ENCODE results near the gene KRT6C. TPM values are rescaled to one million over a fixed set of nuclear protein-coding genes. Genes with fewer than 3 reads are reported as not detected.
A peak's percentile ranks its signal among the peaks of the same experiment; 100 is the strongest.
"Not testable (repeated sequence)": the region's sequence is repeated elsewhere in the genome, so short reads cannot be mapped to it uniquely, and the experiment has no call there.

Gene KRT6C
- total and polyA plus RNA-seq, 3 experiments from 2014 or later: not detected

DNA sequence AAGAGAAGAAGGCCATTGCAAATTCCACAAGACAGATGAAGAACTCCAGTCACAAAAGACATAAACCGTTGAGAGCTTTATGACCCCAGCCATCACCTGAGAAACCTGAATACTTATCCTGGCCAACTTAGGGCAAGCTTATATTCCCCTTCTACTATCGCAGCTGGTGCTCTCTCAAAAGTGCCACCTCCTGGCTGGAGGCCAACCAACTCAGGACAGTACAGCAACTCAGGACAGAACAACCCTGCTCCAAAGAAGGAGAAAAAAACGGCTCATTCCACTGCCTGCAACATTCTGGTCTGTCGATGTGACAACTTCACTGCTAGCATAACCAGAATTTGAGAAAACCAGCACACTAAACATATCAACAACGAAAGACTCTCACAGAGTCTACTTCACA, 11.9 kb downstream of the KRT6C start:
- POLR2A ChIA-PET: no interaction called here
- no peak for DNase-seq
- CTCF ChIA-PET: no interaction called here

DNA sequence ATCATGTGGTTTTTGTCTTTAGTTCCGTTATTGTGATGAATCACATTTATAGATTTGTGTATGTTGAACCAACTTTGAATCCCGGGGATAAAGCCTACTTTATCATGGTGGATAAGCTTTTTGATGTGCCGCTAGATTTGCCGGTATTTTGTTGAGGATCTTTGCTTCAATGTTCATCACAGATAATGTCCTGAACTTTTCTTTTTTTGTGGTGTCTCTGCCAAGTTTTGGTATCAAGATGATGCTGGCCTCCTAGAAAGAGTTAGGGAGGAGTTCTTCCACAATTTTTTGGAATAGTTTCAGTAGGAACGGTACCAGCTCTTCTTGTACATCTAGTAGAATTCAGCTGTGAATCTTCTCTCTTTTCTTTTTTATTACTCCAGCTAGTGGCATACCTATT, 14.7 kb downstream of the KRT6C start:
- ChIA-PET POLR2A (no interaction called here), CTCF (no interaction called here)
- Histone ChIP-seq H3K4me1 (ENCODE audit: insufficient read depth, low read length) (no peaks in the 10 kb centered on the region), H3K36me3 (ENCODE audit: insufficient read depth, low read length) (no peaks in the 10 kb centered on the region), H3K27me3 (ENCODE audit: insufficient read depth, low read length, poor library complexity, severe bottlenecking) (no peaks in the 10 kb centered on the region), H3K4me3 (ENCODE audit: low read length) (no peak overlapping the region), H3K9me3 (ENCODE audit: low read length) (no peaks in the 10 kb centered on the region), H3K27ac (ENCODE audit: low read depth, low read length) (no peak overlapping the region)
- Mint-ChIP-seq H3K36me3 (no peaks in the 10 kb centered on the region), H3K27ac (no peak overlapping the region), H3K4me3 (no peak overlapping the region), H3K27me3 (peaks cover 7 to 25% of the 10 kb centered on the region in 2 donors), H3K9me3 (no peaks in the 10 kb centered on the region), H3K4me1 (peaks cover 9 to 16% (median 10%) of the 10 kb centered on the region in 3 donors)
- no peak for DNase-seq

More for the DNA sequence above, 11.9 kb downstream of the KRT6C start:
- Mint-ChIP-seq H3K4me3 (no peak overlapping the region), H3K27me3 (peaks cover 7 to 25% of the 10 kb centered on the region in 2 donors), H3K27ac (peak overlapping the region in 1 of 8 donors; percentile 34), H3K9me3 (no peaks in the 10 kb centered on the region), H3K36me3 (no peaks in the 10 kb centered on the region), H3K4me1 (no peaks in the 10 kb centered on the region)
- H3K36me3 ChIP-seq (ENCODE audit: insufficient read depth, low read length): no peaks in the 10 kb centered on the region
- H3K4me1 ChIP-seq (ENCODE audit: insufficient read depth, low read length): no peaks in the 10 kb centered on the region
- no peak overlapping the region for H3K4me3 ChIP-seq (ENCODE audit: low read length)
- H3K27ac ChIP-seq (ENCODE audit: low read depth, low read length): no peak overlapping the region
- H3K27me3 ChIP-seq (ENCODE audit: insufficient read depth, low read length, poor library complexity, severe bottlenecking): no peaks in the 10 kb centered on the region
- H3K9me3 ChIP-seq (ENCODE audit: low read length): no peaks in the 10 kb centered on the region

DNA sequence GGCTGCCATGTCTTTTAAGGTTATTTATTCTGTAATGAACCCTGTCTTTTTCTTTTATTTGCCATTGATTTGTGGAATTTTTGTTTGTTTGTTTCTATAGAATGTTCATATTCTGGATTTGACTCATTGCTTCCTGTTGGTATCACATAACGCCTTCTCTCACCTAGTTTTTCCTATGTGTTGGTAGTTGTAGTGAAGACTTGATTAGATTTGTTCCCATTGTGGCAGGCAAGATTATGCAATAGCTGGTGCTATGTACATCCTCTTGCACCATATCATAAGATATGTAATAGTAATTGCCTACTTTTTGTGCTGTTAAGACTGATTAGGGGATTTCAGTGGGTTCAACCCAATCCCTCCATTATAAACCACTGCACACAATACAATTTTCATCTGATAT, 17.8 kb downstream of the KRT6C start:
- POLR2A ChIA-PET: no interaction called here

DNA sequence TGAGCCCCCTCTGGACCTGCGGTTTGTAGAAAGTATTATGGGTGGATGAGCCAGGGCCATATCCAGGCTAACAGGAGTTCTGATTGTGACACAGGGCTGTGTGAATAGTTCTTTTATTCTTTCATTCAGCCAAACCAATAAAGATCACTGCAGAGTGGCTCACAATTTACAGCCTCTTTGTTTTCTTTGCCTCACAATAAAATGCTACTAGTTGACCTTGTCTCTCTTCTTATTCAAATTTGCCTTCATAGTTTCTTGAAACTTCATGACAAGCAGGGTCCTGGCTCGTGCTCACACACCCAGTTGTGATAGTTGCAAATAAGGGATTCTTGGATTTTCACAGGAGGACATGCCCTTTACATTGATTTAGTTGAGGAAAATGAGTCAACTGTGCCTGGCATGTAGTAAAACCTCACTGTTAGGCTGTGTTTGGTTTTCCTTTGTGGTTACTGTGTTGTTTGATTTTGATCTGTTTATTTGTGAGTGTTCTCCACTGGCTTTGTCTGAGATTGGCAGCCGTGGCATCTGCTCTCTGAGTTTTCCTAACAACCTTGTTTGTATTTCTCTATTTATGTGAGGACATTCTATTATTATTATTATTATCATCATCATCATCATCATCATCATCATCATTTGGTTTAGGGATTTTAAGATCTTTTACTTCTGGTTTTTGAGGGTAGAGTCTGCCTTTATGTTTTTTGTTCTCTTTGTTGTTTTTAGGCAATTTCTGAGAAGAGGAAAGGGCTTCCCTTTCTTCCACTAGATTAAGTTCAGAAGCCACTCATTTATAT, 19.0 kb downstream of the KRT6C start:
- POLR2A ChIA-PET: no interaction called here
- H3K4me1 Mint-ChIP-seq: peaks cover 9 to 16% (median 10%) of the 10 kb centered on the region in 3 donors
- H3K27me3 Mint-ChIP-seq: peaks cover 1 to 15% of the 10 kb centered on the region in 2 donors
- no peak overlapping the region for H3K4me3 ChIP-seq (ENCODE audit: low read length)
- peak overlapping the region in 1 of 8 donors; percentile 28 for H3K27ac Mint-ChIP-seq
- no peaks in the 10 kb centered on the region for H3K36me3 Mint-ChIP-seq
- CTCF ChIA-PET: no interaction called here
- H3K4me1 ChIP-seq (ENCODE audit: insufficient read depth, low read length): no peaks in the 10 kb centered on the region
- no peak overlapping the region for H3K27ac ChIP-seq (ENCODE audit: low read depth, low read length)
- H3K4me3 Mint-ChIP-seq: no peak overlapping the region
- H3K27me3 ChIP-seq (ENCODE audit: insufficient read depth, low read length, poor library complexity, severe bottlenecking): no peaks in the 10 kb centered on the region
- no peaks in the 10 kb centered on the region for H3K36me3 ChIP-seq (ENCODE audit: insufficient read depth, low read length)
- no peaks in the 10 kb centered on the region for H3K9me3 Mint-ChIP-seq
- no peaks in the 10 kb centered on the region for H3K9me3 ChIP-seq (ENCODE audit: low read length)
- no peak for DNase-seq

More for the DNA sequence above, 17.8 kb downstream of the KRT6C start:
- no peaks in the 10 kb centered on the region for H3K36me3 ChIP-seq (ENCODE audit: insufficient read depth, low read length)
- Mint-ChIP-seq H3K27me3 (peaks cover 6 to 17% of the 10 kb centered on the region in 2 donors), H3K36me3 (no peaks in the 10 kb centered on the region), H3K4me1 (peaks cover 9 to 16% (median 10%) of the 10 kb centered on the region in 3 donors), H3K27ac (no peak overlapping the region), H3K4me3 (no peak overlapping the region), H3K9me3 (no peaks in the 10 kb centered on the region)
- no peak for DNase-seq
- no peak overlapping the region for H3K27ac ChIP-seq (ENCODE audit: low read depth, low read length)
- no peaks in the 10 kb centered on the region for H3K9me3 ChIP-seq (ENCODE audit: low read length)
- H3K4me3 ChIP-seq (ENCODE audit: low read length): no peak overlapping the region
- CTCF ChIA-PET: no interaction called here
- no peaks in the 10 kb centered on the region for H3K4me1 ChIP-seq (ENCODE audit: insufficient read depth, low read length)
- no peaks in the 10 kb centered on the region for H3K27me3 ChIP-seq (ENCODE audit: insufficient read depth, low read length, poor library complexity, severe bottlenecking)

DNA sequence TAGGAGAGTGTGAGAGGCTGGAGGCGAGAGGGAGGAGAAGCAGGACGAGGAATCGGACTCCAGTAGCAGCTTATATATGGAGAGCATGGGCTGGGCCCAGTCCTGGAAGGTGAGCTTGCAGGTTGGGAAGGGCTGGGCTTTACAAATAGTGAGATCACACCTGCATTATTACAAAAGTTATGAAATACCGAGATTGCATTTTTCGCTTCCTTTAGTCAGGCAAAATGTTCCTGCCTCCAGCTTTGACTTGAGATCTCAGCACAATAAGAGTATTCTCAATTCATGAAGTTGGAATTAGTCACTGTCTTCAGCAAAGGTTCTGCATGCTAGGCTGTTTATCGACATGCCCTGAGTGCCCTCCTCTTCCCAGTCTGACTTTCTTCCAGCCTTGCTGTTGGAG, 21.5 kb downstream of the KRT6C start, which contains the start of gene KRT6B:
Gene KRT6B (minus strand): TSS at position 46 of the 400 bp plus-strand sequence. CDS start 68 bp downstream, outside the sequence.
- Mint-ChIP-seq H3K4me3 (no peak within 1 kb of the TSS), H3K9me3 (no peaks in the 10 kb centered on the region), H3K27ac (no peak within 1 kb of the TSS), H3K36me3 (no peaks in the 10 kb centered on the region), H3K27me3 (peaks cover 3 to 8% of the 10 kb centered on the region in 2 donors), H3K4me1 (peaks cover 9 to 16% (median 10%) of the 10 kb centered on the region in 3 donors)
- no peaks in the 10 kb centered on the region for H3K4me1 ChIP-seq (ENCODE audit: insufficient read depth, low read length)
- H3K4me3 ChIP-seq (ENCODE audit: low read length): no peak within 1 kb of the TSS
- DNase-seq: no peak
- no peaks in the 10 kb centered on the region for H3K36me3 ChIP-seq (ENCODE audit: insufficient read depth, low read length)
- H3K9me3 ChIP-seq (ENCODE audit: low read length): no peaks in the 10 kb centered on the region
- ChIA-PET CTCF (no interaction called here), POLR2A (no interaction called here)
- no peaks in the 10 kb centered on the region for H3K27me3 ChIP-seq (ENCODE audit: insufficient read depth, low read length, poor library complexity, severe bottlenecking)
- no peak within 1 kb of the TSS for H3K27ac ChIP-seq (ENCODE audit: low read depth, low read length)

DNA sequence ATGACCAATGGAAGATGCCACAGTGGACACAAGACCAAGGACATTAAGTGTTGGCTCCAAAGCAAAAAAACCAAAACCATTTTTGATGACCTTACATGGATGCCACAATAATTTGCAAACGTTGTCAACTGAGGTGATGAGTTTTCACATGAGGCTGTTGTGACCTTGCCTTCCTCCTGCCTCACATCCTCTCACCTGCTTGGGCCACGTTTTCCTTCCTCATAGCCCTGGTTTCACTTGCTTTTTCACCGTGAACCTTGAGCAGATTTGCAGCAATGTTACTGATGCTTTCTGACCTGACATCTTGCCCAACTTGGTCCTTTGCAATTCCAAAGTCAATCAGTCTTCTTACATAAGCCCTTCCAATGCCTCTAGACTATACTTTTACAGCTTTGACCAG, 25.4 kb downstream of the KRT6C start:
- H3K36me3 ChIP-seq (ENCODE audit: insufficient read depth, low read length): no peaks in the 10 kb centered on the region
- ChIA-PET POLR2A (no interaction called here), CTCF (no interaction called here)
- H3K36me3 Mint-ChIP-seq: no peaks in the 10 kb centered on the region
- H3K4me1 ChIP-seq (ENCODE audit: insufficient read depth, low read length): no peaks in the 10 kb centered on the region
- no peak for DNase-seq
- H3K4me1 Mint-ChIP-seq: no peaks in the 10 kb centered on the region
- H3K4me3 Mint-ChIP-seq: peak overlapping the region in 1 of 7 donors; percentile 1
- no peak overlapping the region for H3K27ac Mint-ChIP-seq
- no peaks in the 10 kb centered on the region for H3K27me3 ChIP-seq (ENCODE audit: insufficient read depth, low read length, poor library complexity, severe bottlenecking)
- H3K27ac ChIP-seq (ENCODE audit: low read depth, low read length): no peak overlapping the region
- H3K27me3 Mint-ChIP-seq: peaks cover 13 to 23% of the 10 kb centered on the region in 2 donors
- H3K9me3 Mint-ChIP-seq: no peaks in the 10 kb centered on the region
- H3K4me3 ChIP-seq (ENCODE audit: low read length): no peak overlapping the region
- H3K9me3 ChIP-seq (ENCODE audit: low read length): no peaks in the 10 kb centered on the region

DNA sequence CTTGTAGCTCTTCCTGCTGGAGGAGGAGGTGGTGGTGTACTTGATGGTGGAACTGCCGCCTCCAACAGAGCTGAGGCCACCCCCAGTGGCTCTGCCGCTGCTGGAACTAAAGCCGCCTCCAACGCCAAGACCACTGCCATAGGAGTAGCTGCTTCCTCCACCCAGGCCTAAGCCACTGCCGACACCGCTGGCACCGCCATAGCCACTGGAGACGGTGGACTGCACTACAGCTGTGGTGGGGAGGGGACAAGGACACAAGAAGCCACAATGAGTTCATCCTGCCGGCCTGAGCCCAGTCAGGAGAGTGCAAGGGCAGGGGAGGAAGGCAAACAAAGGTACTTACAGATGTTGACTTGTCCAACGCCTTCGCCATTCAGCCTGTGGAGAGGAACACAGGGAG, 26.4 kb downstream of the KRT6C start:
- H3K9me3 Mint-ChIP-seq; H3K9me3 ChIP-seq (ENCODE audit: low read length); DNase-seq; H3K4me1 Mint-ChIP-seq; H3K27ac ChIP-seq (ENCODE audit: low read depth, low read length); POLR2A ChIA-PET; H3K27ac Mint-ChIP-seq; H3K27me3 ChIP-seq (ENCODE audit: insufficient read depth, low read length, poor library complexity, severe bottlenecking); H3K4me3 ChIP-seq (ENCODE audit: low read length); H3K36me3 ChIP-seq (ENCODE audit: insufficient read depth, low read length); CTCF ChIA-PET; H3K4me1 ChIP-seq (ENCODE audit: insufficient read depth, low read length); H3K36me3 Mint-ChIP-seq; H3K4me3 Mint-ChIP-seq: not testable (repeated sequence)
- H3K27me3 Mint-ChIP-seq: peaks cover 16 to 27% of the 10 kb centered on the region in 2 donors

DNA sequence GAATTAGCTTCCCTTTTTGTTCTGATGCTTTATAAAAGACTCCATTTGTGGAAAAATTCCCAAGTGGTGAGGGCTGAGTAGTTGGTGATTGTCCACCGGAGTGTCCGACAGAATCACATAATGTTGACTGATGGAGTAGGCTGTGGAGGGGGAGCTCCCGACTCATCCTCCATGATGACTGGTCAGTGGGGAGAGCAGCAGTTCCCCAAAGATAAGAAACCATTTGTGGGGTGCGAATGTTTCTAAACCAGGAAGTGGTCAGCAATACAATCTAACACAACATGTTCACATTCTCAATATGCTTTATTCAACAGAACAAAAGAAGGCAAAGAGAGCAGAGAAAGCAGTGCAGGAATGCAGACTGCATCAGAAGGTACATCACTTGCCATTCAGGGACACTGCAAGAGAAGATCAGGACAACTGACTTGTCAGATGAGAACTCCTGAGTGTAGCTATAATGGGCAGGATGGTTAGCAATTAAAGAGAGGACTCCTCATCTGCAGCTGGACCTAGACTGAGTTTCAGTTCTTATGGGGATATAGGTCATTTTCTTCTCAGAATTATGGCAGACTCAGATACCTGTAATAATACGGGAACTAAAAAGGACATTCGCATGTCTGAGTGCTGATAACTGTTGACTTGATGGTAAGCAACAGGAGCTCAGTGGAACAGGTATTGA, 27.1 kb downstream of the KRT6C start:
- Mint-ChIP-seq H3K27me3 (peaks cover 16 to 31% of the 10 kb centered on the region in 2 donors), H3K4me3 (no peak overlapping the region)

More for the DNA sequence above, 27.1 kb downstream of the KRT6C start:
- Histone ChIP-seq H3K4me3 (ENCODE audit: low read length) (no peak overlapping the region), H3K27me3 (ENCODE audit: insufficient read depth, low read length, poor library complexity, severe bottlenecking) (no peaks in the 10 kb centered on the region), H3K27ac (ENCODE audit: low read depth, low read length) (no peak overlapping the region), H3K9me3 (ENCODE audit: low read length) (no peaks in the 10 kb centered on the region), H3K4me1 (ENCODE audit: insufficient read depth, low read length) (no peaks in the 10 kb centered on the region), H3K36me3 (ENCODE audit: insufficient read depth, low read length) (no peaks in the 10 kb centered on the region)
- DNase-seq: no peak
- no peaks in the 10 kb centered on the region for H3K36me3 Mint-ChIP-seq
- H3K27ac Mint-ChIP-seq: no peak overlapping the region
- POLR2A ChIA-PET: no interaction called here
- CTCF ChIA-PET: no interaction called here
- H3K4me1 Mint-ChIP-seq: no peaks in the 10 kb centered on the region
- no peaks in the 10 kb centered on the region for H3K9me3 Mint-ChIP-seq
